K562 (cell line): Measurements from ENCODE around the gene CHRDL2. TPM values are rescaled to one million over a fixed set of nuclear protein-coding genes. Genes with fewer than 3 reads are reported as not detected.

ENCODE experiments used
- ATAC-seq: fragments of 200-7000 bp; cut with Tn5 transposase; 3 replicates; pipeline ENCODE4 v1.9.1; 2020; ENCODE audit warnings: moderate library complexity
- BruUV-seq: library from RNA; stranded (reverse); fragments of 400-500 nt; replicated peaks from 2 replicates; lab custom pipeline; 2021; lab: Mats Ljungman, UMichigan
- CTCF ChIA-PET: fragments of 300-600 bp; formaldehyde crosslinking; extraction: SDS; loops from one replicate; lab custom pipeline; 2021; ENCODE audit warnings: low intra/inter-chr PET ratio; lab: Yijun Ruan, JAX
- POLR2A ChIA-PET: fragments of 300-600, 350-650 bp; sonication (Branson Sonifier 250); formaldehyde crosslinking; extraction: SDS; loops from one replicate; lab custom pipeline; 2021; ENCODE audit warnings: antibody characterized with exemption, inconsistent platforms; lab: Yijun Ruan, JAX
- DNase-seq, 4 experiments: peaks; one replicate each; pipeline versions ENCODE4 v3.0.0 to v3.0.0-alpha.2; 2011 to 2018; ENCODE audit warnings: low spot score in 3 of 4, mixed read lengths in 3 of 4; ENCODE audit errors: extremely low read depth in 1 of 4
- FAIRE-seq: peaks from 2 replicates; lab custom pipeline; 2011; peaks lifted over from hg19 to GRCh38; lab: Jason Lieb, UNC
- H2AFZ ChIP-seq: 2 replicates; pipeline ENCODE4 v1.6.0; 2011; ENCODE audit warnings: low read depth, low read length, control low read depth, inconsistent platforms
- H3K27ac ChIP-seq: fragments of 200-600 bp; 3 replicates; pipeline ENCODE4 v1.8.0; 2011; ENCODE audit warnings: low read depth, mild to moderate bottlenecking, control low read depth, inconsistent platforms, low read length, moderate library complexity, mixed read lengths; ENCODE audit errors: extremely low read depth
- H3K27me3 ChIP-seq, 2 experiments: fragments of 300-600 bp in 1 of 2; 2 replicates in 1 of 2; 3 replicates in 1 of 2; pipeline versions ENCODE4 v1.6.0 to v1.8.0; 2011; ENCODE audit warnings: inconsistent platforms in 2 of 2, low read length in 2 of 2, mild to moderate bottlenecking in 1 of 2, mixed read lengths in 1 of 2, moderate library complexity in 1 of 2; ENCODE audit not compliant: control insufficient read depth in 2 of 2, insufficient read depth in 2 of 2
- H3K36me3 ChIP-seq: fragments of 300-600 bp; 3 replicates; pipeline ENCODE4 v1.8.0; 2011; ENCODE audit warnings: mild to moderate bottlenecking, low read length, inconsistent platforms; ENCODE audit not compliant: control insufficient read depth, insufficient read depth
- H3K4me1 ChIP-seq, 2 experiments: fragments of 200-600 bp in 1 of 2; replicated peaks in 1 of 2; 2 replicates in 1 of 2; 3 replicates in 1 of 2; pipeline versions ENCODE4 v1.5.1 to v1.8.0; 2011; ENCODE audit warnings: inconsistent platforms in 2 of 2, low read length in 2 of 2, mild to moderate bottlenecking in 1 of 2, mixed read lengths in 1 of 2, moderate library complexity in 1 of 2; ENCODE audit not compliant: control insufficient read depth in 2 of 2, insufficient read depth in 2 of 2
- H3K4me2 ChIP-seq: 2 replicates; pipeline ENCODE4 v1.6.1; 2011; ENCODE audit warnings: low read length, control low read depth, inconsistent platforms, mixed read lengths; ENCODE audit not compliant: insufficient read depth
- H3K4me3 ChIP-seq: fragments of 200-600 bp; sonication (generic), shearing (Covaris generic); 2 replicates; pipeline ENCODE4 v1.5.1; 2016; ENCODE audit warnings: control low read depth, inconsistent platforms
- H3K79me2 ChIP-seq: fragments of 200-600 bp; 3 replicates; pipeline ENCODE4 v1.8.0; 2011; ENCODE audit warnings: low read length, inconsistent platforms; ENCODE audit not compliant: control insufficient read depth, insufficient read depth
- H3K9ac ChIP-seq, 2 experiments: 2 replicates each; pipeline versions ENCODE4 v1.6.0 to v1.6.1; 2011; ENCODE audit warnings: low read depth in 2 of 2, low read length in 2 of 2, control low read depth in 1 of 2, inconsistent platforms in 1 of 2, mild to moderate bottlenecking in 1 of 2, mixed read lengths in 1 of 2; ENCODE audit not compliant: insufficient read depth in 1 of 2
- H3K9me1 ChIP-seq: one replicate; pipeline ENCODE4 v1.6.0; 2011; ENCODE audit warnings: inconsistent platforms, mild to moderate bottlenecking, low read length, moderate library complexity; ENCODE audit not compliant: control insufficient read depth, insufficient read depth
- H3K9me3 ChIP-seq: replicated peaks from 2 replicates; pipeline ENCODE4 v1.5.1; 2011; ENCODE audit warnings: low read depth, low read length, inconsistent platforms; ENCODE audit not compliant: control insufficient read depth, insufficient read depth
- H4K20me1 ChIP-seq: replicated peaks from 2 replicates; pipeline ENCODE4 v1.6.1; 2011; ENCODE audit warnings: low read length, inconsistent platforms, mixed read lengths; ENCODE audit not compliant: control insufficient read depth, insufficient read depth
- POLR3G ChIP-seq: IDR thresholded peaks from 2 replicates; pipeline ENCODE4 v1.6.1; 2011; ENCODE audit not compliant: insufficient read length, insufficient replicate concordance; ENCODE audit errors: extremely low read depth
- SMARCA4 ChIP-seq: fragments of 450-650 bp; IDR thresholded peaks from 2 replicates; pipeline ENCODE4 v1.6.1; 2016
- TCF7 ChIP-seq: sonication (generic); IDR thresholded peaks from 2 replicates; pipeline ENCODE4 v1.6.1; 2016; ENCODE audit warnings: antibody characterized with exemption, borderline replicate concordance
- ZNF184 ChIP-seq: sonication (generic); formaldehyde crosslinking; IDR thresholded peaks from 2 replicates; pipeline ENCODE4 v1.5.0; 2020; ENCODE audit warnings: missing genetic modification reagents
- ZNF324 ChIP-seq: fragments of 250-450 bp; sonication (Bioruptor Pico); IDR thresholded peaks from 2 replicates; pipeline ENCODE4 v1.4.0; 2020; ENCODE audit warnings: mild to moderate bottlenecking
- in situ Hi-C: fragments of 300-500 bp; cut with MboI; formaldehyde crosslinking; loops from 4 replicates; pipeline ENCODE4 v1.15.0; 2018; ENCODE audit warnings: inconsistent platforms, mixed read lengths
- intact Hi-C: fragments of 100-400 bp; cut with micrococcal nuclease; formaldehyde crosslinking; loops from 2 replicates; pipeline ENCODE4 v1.14.2; 2022
- polyA plus RNA-seq, 8 experiments: library from polyadenylated mRNA; depleted of rRNA in 4 of 8; stranded (reverse) in 5 of 8; unstranded in 3 of 8; fragments of >200 nt; fragmentation: Nextera tagmentation in 2 of 8; fragmentation: Illumina TruSeq in 1 of 8; extraction: Ambion mirVana in 2 of 8; extraction: Trizol in 1 of 8; gene quantifications; 2 replicates each; pipeline versions ENCODE4 v1.2.1 to v1.2.3, GENCODE V29; 2011 to 2014; ENCODE audit warnings: inconsistent platforms in 1 of 8, missing spikeins in 1 of 8
- total RNA-seq, 7 experiments: library from RNA; depleted of rRNA in 6 of 7; stranded (reverse); fragments of >200 nt in 6 of 7; fragmentation: Illumina TruSeq in 2 of 7; extraction: Trizol in 2 of 7; gene quantifications; 2 replicates each; pipeline versions ENCODE4 v1.2.1 to v1.2.3, GENCODE V29; 2011 to 2021; ENCODE audit warnings: low replicate concordance in 1 of 7
- TF ChIP-seq, protein P1 (sequence below): fragments of 450-650 bp; IDR thresholded peaks from 2 replicates; pipeline ENCODE4 v1.7.0; 2016; ENCODE audit warnings: borderline replicate concordance

Gene CHRDL2
- total and polyA plus RNA-seq, 9 of the 15 experiments (the other 6 are each of a cell fraction or from before 2014, with no cell fraction given), result not detected

GRCh38 chr11:74777038-74777437 is 45.8 kb upstream of the CHRDL2 start (continued):
- TF ChIP-seq, protein P1, sequence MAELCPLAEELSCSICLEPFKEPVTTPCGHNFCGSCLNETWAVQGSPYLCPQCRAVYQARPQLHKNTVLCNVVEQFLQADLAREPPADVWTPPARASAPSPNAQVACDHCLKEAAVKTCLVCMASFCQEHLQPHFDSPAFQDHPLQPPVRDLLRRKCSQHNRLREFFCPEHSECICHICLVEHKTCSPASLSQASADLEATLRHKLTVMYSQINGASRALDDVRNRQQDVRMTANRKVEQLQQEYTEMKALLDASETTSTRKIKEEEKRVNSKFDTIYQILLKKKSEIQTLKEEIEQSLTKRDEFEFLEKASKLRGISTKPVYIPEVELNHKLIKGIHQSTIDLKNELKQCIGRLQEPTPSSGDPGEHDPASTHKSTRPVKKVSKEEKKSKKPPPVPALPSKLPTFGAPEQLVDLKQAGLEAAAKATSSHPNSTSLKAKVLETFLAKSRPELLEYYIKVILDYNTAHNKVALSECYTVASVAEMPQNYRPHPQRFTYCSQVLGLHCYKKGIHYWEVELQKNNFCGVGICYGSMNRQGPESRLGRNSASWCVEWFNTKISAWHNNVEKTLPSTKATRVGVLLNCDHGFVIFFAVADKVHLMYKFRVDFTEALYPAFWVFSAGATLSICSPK, result no peak
- TF ChIP-seq SMARCA4, result no peak
- no peak for TF ChIP-seq POLR3G
- TF ChIP-seq ZNF324 (CRISPR knock-in tag), result no peak
- no peak for TF ChIP-seq ZNF184 (CRISPR knock-in tag)
- TF ChIP-seq, all 486 proteins: peak for 0

GRCh38 chr11:74776546-74776945 is 45.3 kb upstream of the CHRDL2 start:
- H4K20me1 ChIP-seq, result no peaks in the 10 kb centered on the region
- CTCF ChIA-PET, result no interaction called here
- in situ Hi-C loops, result no loop called here

More at GRCh38 chr11:74776546-74776945, 45.3 kb upstream of the CHRDL2 start:
- Histone ChIP-seq H3K36me3 (peaks cover 8% of the 10 kb centered on the region; the same call in 1 of the 3 replicates), H3K4me3 (no peak overlapping the region), H3K27ac (no peak overlapping the region), H3K9me3 (no peaks in the 10 kb centered on the region), H3K4me2 (no peak overlapping the region), H3K9me1 (no peaks in the 10 kb centered on the region), H3K4me1 (no peaks in the 10 kb centered on the region; a peak in 2 of 5 replicates), H2AFZ (no peak overlapping the region), H3K79me2 (peaks cover 44% of the 10 kb centered on the region), H3K9ac (no peak overlapping the region), H3K27me3 (no peaks in the 10 kb centered on the region)
- ATAC-seq (no peak), FAIRE-seq (no peak), DNase-seq (no peak)
- TF ChIP-seq TCF7, result no peak
- no TSS peak for BruUV-seq
- intact Hi-C loops, result no loop called here
- POLR2A ChIA-PET, result no interaction called here
